Kidney epithelial cell (primary cell): ENCODE results near the gene ENG. TPM values are rescaled to one million over a fixed set of nuclear protein-coding genes. Genes with fewer than 3 reads are reported as not detected.
A peak's percentile ranks its signal among the peaks of the same experiment; 100 is the strongest.
"Not testable (repeated sequence)": the region's sequence is repeated elsewhere in the genome, so short reads cannot be mapped to it uniquely, and the experiment has no call there.

Source experiments
- DNase-seq: peaks from one replicate; pipeline ENCODE4 v3.0.0-alpha.2; 2010; ENCODE audit warnings: low read depth
- H3K27me3 ChIP-seq: 2 replicates; pipeline ENCODE4 v1.6.0; 2011; ENCODE audit warnings: low read length; ENCODE audit not compliant: control insufficient read depth, insufficient read depth
- H3K36me3 ChIP-seq: 2 replicates; pipeline ENCODE4 v1.5.1; 2011; ENCODE audit warnings: low read length; ENCODE audit not compliant: control insufficient read depth, insufficient read depth
- H3K4me3 ChIP-seq: 2 replicates; pipeline ENCODE4 v1.5.1; 2011; ENCODE audit warnings: low read depth, mild to moderate bottlenecking, control low read depth, low read length
- total RNA-seq: library from RNA; depleted of rRNA; stranded (reverse); fragments of >200 nt; gene quantifications from 2 replicates; pipeline ENCODE4 v1.2.3, GENCODE V29; 2015
- TF ChIP-seq, protein P1 (sequence below): IDR thresholded peaks from 2 replicates; pipeline ENCODE4 v1.5.1; 2011; ENCODE audit warnings: mild to moderate bottlenecking, moderate library complexity, low read length, control low read depth, inconsistent platforms; ENCODE audit not compliant: insufficient read depth, poor library complexity, severe bottlenecking

ENG gene
- total RNA-seq, 1 donor from 2014 or later: 3.4 TPM

- TF ChIP-seq, protein P1, sequence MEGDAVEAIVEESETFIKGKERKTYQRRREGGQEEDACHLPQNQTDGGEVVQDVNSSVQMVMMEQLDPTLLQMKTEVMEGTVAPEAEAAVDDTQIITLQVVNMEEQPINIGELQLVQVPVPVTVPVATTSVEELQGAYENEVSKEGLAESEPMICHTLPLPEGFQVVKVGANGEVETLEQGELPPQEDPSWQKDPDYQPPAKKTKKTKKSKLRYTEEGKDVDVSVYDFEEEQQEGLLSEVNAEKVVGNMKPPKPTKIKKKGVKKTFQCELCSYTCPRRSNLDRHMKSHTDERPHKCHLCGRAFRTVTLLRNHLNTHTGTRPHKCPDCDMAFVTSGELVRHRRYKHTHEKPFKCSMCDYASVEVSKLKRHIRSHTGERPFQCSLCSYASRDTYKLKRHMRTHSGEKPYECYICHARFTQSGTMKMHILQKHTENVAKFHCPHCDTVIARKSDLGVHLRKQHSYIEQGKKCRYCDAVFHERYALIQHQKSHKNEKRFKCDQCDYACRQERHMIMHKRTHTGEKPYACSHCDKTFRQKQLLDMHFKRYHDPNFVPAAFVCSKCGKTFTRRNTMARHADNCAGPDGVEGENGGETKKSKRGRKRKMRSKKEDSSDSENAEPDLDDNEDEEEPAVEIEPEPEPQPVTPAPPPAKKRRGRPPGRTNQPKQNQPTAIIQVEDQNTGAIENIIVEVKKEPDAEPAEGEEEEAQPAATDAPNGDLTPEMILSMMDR: peak; percentile 88
- Histone ChIP-seq H3K4me3 (peak overlapping the region; percentile 61), H3K36me3 (peaks cover 7% of the 10 kb centered on the region), H3K27me3 (no peaks in the 10 kb centered on the region)
- DNase-seq: no peak
These were observed 69.2 kb downstream of the ENG start for GRCh38 chr9:127785023-127785932.

DNA sequence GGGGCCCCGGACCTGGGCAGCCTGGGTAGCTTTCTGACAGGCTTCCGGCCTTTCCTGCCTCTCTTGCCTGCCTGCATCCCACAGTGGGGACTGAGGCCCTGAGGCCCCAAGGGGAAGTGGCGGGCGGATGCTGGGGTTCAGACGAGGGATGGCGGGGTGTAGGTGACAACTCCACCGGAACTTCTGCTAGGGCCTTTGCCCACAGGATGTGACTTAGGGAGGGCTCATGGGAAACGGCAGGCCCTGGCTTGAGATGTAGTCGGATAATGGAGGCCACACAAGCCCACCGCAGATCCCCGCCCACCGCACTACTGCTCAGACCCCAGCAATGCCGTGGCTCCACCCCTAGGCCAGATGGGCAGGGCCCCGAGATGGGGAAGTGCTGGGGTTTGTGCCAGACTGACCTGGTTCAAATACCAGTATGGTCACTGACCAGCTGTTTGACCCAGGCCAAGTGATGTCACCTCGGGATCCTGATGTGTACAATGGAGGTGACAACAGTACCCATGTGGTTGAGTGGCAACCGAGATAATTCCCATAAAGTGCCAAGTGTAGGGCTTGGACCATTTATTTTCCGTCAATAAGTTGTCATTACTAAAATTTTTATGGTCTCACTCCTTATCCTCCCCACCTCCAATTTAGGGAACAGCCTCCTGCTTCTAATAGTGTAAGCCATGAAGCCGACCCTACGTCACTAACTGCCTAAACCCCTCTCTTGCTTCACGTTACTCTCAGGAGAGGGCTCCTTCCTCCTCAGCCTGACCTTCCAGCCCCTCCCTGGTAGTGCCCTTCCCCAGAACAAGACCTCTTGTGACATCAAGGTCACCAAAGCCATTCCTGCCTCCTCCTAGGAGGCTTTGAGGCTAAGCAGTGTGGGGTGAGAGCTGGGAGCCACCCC lies 71.1 kb downstream of the ENG start:
- TF ChIP-seq, protein P1: no peak
- DNase-seq: no peak
- Histone ChIP-seq H3K36me3 (peaks cover 4% of the 10 kb centered on the region), H3K4me3 (no peak overlapping the region), H3K27me3 (no peaks in the 10 kb centered on the region)

- Histone ChIP-seq H3K27me3 (peaks cover under 1% of the 10 kb centered on the region), H3K4me3 (no peak overlapping the region), H3K36me3 (no peaks in the 10 kb centered on the region)
- no peak for DNase-seq
- TF ChIP-seq, protein P1: no peak
These were observed 72.7 kb downstream of the ENG start for GRCh38 chr9:127781806-127782205.

DNA sequence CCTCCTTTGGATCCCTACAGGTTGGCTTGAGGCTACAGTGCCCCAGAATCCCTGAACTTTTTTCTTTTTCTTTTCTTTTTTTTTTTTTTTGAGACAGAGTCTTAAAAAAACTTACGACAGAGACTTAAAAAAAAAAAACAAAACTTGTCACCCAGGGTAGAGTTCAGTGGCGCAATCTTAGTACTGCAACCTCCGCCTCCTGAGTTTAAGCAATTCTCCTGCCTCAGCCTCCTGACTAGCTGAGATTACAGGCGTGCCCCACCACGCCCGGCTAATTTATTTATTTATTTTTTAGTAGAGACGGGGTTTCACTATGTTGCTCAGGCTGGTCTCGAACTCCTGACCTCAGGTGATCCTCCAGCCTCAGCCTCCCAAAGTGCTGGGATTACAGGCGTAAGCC lies 73.5 kb downstream of the ENG start:
- DNase-seq, H3K4me3 ChIP-seq, H3K27me3 ChIP-seq, H3K36me3 ChIP-seq: not testable (repeated sequence)

DNA sequence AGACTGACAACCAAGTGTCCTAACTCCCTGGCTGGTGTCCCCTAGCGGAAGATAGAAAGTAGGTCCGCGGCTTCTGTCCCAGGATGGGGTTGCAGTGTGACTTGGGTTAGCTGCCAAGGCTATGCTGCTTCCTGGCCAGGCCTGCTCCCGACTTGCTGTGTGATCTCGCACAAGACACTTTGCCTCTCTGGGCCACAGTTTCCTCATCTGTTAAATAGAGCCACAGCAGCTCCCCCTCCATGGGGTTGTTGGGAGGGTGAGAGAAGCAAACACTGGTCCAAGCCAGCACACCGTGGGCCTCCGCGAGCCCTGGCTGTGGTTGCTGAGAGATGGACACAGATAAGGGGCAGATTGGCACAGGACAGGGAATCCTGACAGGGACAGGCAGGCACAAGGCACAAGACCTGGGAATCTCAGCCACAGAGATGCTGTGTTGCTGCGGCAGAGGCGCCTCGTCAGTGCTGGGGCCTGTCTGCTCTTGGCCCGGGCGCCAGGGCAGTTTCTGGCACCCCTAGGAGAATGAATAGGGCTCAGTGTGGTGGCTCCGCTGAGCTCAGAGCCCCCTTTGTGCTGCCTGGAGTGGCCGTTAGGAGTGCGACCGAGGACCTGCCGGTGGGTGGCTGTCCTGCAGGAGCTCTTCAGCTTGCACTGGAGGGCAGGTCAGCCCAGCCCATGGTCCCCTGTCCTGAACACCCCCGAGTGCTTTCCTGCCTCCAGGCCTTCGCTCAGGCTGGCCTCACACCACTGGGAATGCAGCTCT lies 74.2 kb downstream of the ENG start:
- DNase-seq: no peak
- Histone ChIP-seq H3K4me3 (no peak overlapping the region), H3K27me3 (peaks cover 5% of the 10 kb centered on the region), H3K36me3 (no peaks in the 10 kb centered on the region)
- TF ChIP-seq, protein P1: no peak
